HepG2 (cell line): ENCODE measurements around the gene APC2. TPM values are rescaled to one million over a fixed set of nuclear protein-coding genes. Genes with fewer than 3 reads are reported as not detected.

Experiments
- ATAC-seq: fragments of 200-7000 bp; cut with Tn5 transposase; 3 replicates; pipeline ENCODE4 v1.9.1; 2020; ENCODE audit warnings: mild to moderate bottlenecking, moderate library complexity
- BruUV-seq: library from RNA; stranded (reverse); fragments of 400-500 nt; replicated peaks from 2 replicates; lab custom pipeline; 2021; lab: Mats Ljungman, UMichigan
- CTCF ChIA-PET: fragments of 300-600 bp; formaldehyde crosslinking; extraction: SDS; loops from one replicate; lab custom pipeline; 2021; ENCODE audit warnings: low total read pairs, inconsistent platforms, low intra/inter-chr PET ratio; lab: Yijun Ruan, JAX
- POLR2A ChIA-PET: fragments of 350-600 bp; sonication (Branson Sonifier 250); formaldehyde crosslinking; loops from one replicate; lab custom pipeline; 2020; ENCODE audit warnings: antibody characterized with exemption, inconsistent platforms; lab: Yijun Ruan, JAX
- DNase-seq: peaks from one replicate; pipeline ENCODE4 v3.0.0-alpha.2; 2015; ENCODE audit warnings: low spot score
- FAIRE-seq: peaks from 3 replicates; lab custom pipeline; 2011; peaks lifted over from hg19 to GRCh38; lab: Jason Lieb, UNC
- H2AFZ ChIP-seq: one replicate; pipeline ENCODE4 v1.6.1; 2011; ENCODE audit warnings: low read length, inconsistent platforms
- H3K27ac ChIP-seq: fragments of 300-600 bp; 3 replicates; pipeline ENCODE4 v1.8.0; 2011; ENCODE audit warnings: mixed run types, mild to moderate bottlenecking, mixed read lengths, low read length, inconsistent platforms; ENCODE audit not compliant: insufficient read depth; ENCODE audit errors: extremely low read length
- H3K27me3 ChIP-seq, 2 experiments: fragments of 200-600 bp in 1 of 2; 2 replicates in 1 of 2; 3 replicates in 1 of 2; pipeline versions ENCODE4 v1.6.0 to v1.8.0; 2011; ENCODE audit warnings: low read length in 2 of 2, mild to moderate bottlenecking in 2 of 2, moderate library complexity in 2 of 2, inconsistent platforms in 1 of 2; ENCODE audit not compliant: insufficient read depth in 2 of 2, control insufficient read depth in 1 of 2
- H3K36me3 ChIP-seq, 2 experiments: fragments of 200-600 bp in 1 of 2; replicated peaks in 1 of 2; 2 replicates in 1 of 2; 3 replicates in 1 of 2; pipeline versions ENCODE4 v1.5.1 to v1.8.0; 2011; ENCODE audit warnings: low read length in 2 of 2, inconsistent platforms in 1 of 2; ENCODE audit not compliant: insufficient read depth in 2 of 2, control insufficient read depth in 1 of 2
- H3K4me1 ChIP-seq: 2 replicates; pipeline ENCODE4 v1.5.1; 2012; ENCODE audit warnings: low read length, inconsistent platforms; ENCODE audit not compliant: insufficient read depth
- H3K4me2 ChIP-seq: 2 replicates; pipeline ENCODE4 v1.6.0; 2011; ENCODE audit warnings: low read depth, low read length, inconsistent platforms
- H3K4me3 ChIP-seq, 3 experiments: fragments of 200-600 bp in 1 of 3; sonication (generic), shearing (Covaris generic) in 1 of 3; replicated peaks in 1 of 3; 2 replicates each; pipeline ENCODE4 v1.5.1; 2011 to 2016; ENCODE audit warnings: low read length in 3 of 3, inconsistent platforms in 2 of 3, low read depth in 2 of 3, mild to moderate bottlenecking in 2 of 3, control low read depth in 1 of 3, mixed read lengths in 1 of 3; ENCODE audit not compliant: insufficient read depth in 1 of 3
- H3K79me2 ChIP-seq: one replicate; pipeline ENCODE4 v1.6.1; 2011; ENCODE audit warnings: low read length, inconsistent platforms; ENCODE audit not compliant: insufficient read depth
- H3K9ac ChIP-seq: 2 replicates; pipeline ENCODE4 v1.6.0; 2011; ENCODE audit warnings: mild to moderate bottlenecking, low read depth, low read length, inconsistent platforms; ENCODE audit not compliant: insufficient read depth
- H3K9me3 ChIP-seq: 2 replicates; pipeline ENCODE4 v1.5.1; 2012; ENCODE audit warnings: mild to moderate bottlenecking, low read length
- H4K20me1 ChIP-seq: 2 replicates; pipeline ENCODE4 v1.6.0; 2011; ENCODE audit warnings: inconsistent platforms, mild to moderate bottlenecking, low read length, moderate library complexity; ENCODE audit not compliant: insufficient read depth
- AGO2 ChIP-seq: fragments of 200-400 bp; formaldehyde crosslinking; optimal IDR thresholded peaks from 2 replicates; pipeline ENCODE3; 2017; ENCODE audit warnings: mild to moderate bottlenecking, low read depth, low read length, moderate library complexity
- DNMT3B ChIP-seq: conservative IDR thresholded peaks from 2 replicates; pipeline ENCODE4 v1.6.1; 2016; ENCODE audit warnings: missing biosample characterization, control low read depth
- HNRNPL ChIP-seq: fragments of 200-400 bp; formaldehyde crosslinking; IDR thresholded peaks from 2 replicates; pipeline ENCODE4 v1.6.1; 2017; ENCODE audit warnings: mild to moderate bottlenecking, low read depth, low read length
- MIXL1 ChIP-seq: IDR thresholded peaks from 2 replicates; pipeline ENCODE4 v1.6.1; 2016
- RBFOX2 ChIP-seq: fragments of 200-400 bp; formaldehyde crosslinking; IDR thresholded peaks from 2 replicates; pipeline ENCODE4 v1.6.1; 2017; ENCODE audit warnings: low read depth, mild to moderate bottlenecking, low read length
- ZBTB40 ChIP-seq, 2 experiments: fragments of 450-650 bp in 1 of 2; sonication (generic) in 1 of 2; formaldehyde crosslinking in 1 of 2; IDR thresholded peaks; 2 replicates each; pipeline versions ENCODE4 v1.6.1 to v1.8.0; 2016 to 2022; ENCODE audit warnings: antibody characterized with exemption in 1 of 2, mild to moderate bottlenecking in 1 of 2, missing genetic modification reagents in 1 of 2
- ZNF24 ChIP-seq: fragments of 450-650 bp; IDR thresholded peaks from 2 replicates; pipeline ENCODE4 v1.6.1; 2017; ENCODE audit warnings: antibody characterized with exemption, mild to moderate bottlenecking
- ZNF556 ChIP-seq: sonication (generic); formaldehyde crosslinking; IDR thresholded peaks from 2 replicates; pipeline ENCODE4 v1.4.0; 2020; ENCODE audit warnings: mild to moderate bottlenecking, missing genetic modification reagents, borderline replicate concordance
- WGBS: methylation state at CpG from one replicate; pipeline ENCODE4 v1.1.6; 2017; ENCODE audit warnings: low lambda C conversion rate; 5-methylcytosine and 5-hydroxymethylcytosine counted together
- in situ Hi-C: cut with HindIII; loops from 2 replicates; pipeline ENCODE4 v1.10.0; 2017; ENCODE audit warnings: low pct_unique_long_range_greater_than_20kb; ENCODE audit not compliant: extremely low pct_ligation_motif_present
- intact Hi-C: fragments of 100-400 bp; cut with micrococcal nuclease; formaldehyde crosslinking; loops from one replicate; pipeline ENCODE4 v1.10.0; 2022; ENCODE audit not compliant: unreplicated experiment
- polyA plus RNA-seq, 8 experiments: library from polyadenylated mRNA; depleted of rRNA in 3 of 8; stranded (reverse) in 7 of 8; unstranded in 1 of 8; fragments of >200 nt; fragmentation: Illumina TruSeq in 4 of 8; extraction: Trizol in 4 of 8; gene quantifications; 2 replicates each; pipeline versions ENCODE4 v1.2.1 to v1.2.3, GENCODE V29; 2011 to 2016; ENCODE audit warnings: low read depth in 4 of 8, missing spikeins in 1 of 8, mixed read lengths in 1 of 8; ENCODE audit not compliant: insufficient read depth in 1 of 8
- total RNA-seq, 5 experiments: library from RNA; depleted of rRNA; stranded (reverse); fragments of >200 nt; fragmentation: Illumina TruSeq; extraction: Trizol; gene quantifications; 2 replicates each; pipeline ENCODE4 v1.2.3, GENCODE V29; 2016; ENCODE audit warnings: low read depth in 1 of 5

The APC2 gene
- total and polyA plus RNA-seq, 2 of the 13 experiments (the other 11 are each of a cell fraction or from before 2014, with no cell fraction given) = 0.08 to 0.22 TPM

DNA sequence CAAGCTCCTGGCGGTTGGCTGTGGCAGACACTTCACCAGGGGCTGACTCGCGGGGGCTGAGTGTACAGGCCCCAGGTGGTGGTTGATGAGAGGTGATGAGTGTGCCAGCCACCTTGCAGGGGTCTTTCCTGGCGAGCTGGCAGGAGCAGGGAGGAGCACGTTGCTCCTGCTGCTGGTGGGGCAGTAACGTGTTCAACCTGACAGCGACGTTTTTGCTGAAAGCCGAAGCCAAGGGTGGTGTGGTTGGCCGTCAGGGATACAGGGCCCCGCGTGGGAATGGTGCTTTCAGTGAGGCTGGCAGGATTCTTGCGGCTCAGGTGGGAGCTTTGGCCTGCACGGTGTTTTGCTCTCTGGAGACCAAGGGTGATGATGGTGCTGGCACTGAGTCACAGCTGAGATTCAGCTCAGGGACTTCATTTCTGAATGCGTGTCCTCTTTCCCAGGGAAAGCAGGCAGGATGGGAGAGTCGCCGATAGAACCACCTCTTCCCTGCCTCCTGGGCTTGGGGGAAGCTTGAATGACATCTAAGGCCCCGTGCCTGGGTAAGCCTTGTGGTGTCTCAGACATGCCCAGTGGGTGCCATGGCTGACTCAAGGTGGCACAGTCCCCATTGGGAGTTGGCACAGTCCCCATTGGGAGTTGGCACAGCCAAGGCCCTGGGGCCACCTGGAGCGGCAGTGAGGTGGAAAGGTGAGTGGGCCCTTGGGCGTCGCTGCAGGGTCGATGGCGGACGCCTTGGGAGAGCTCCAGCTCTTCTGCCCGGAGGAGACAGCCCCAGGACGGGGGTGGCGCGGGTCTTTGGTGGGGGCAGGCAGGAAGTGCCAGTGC is 33.7 kb upstream of the APC2 start (continued):
- TF ChIP-seq AGO2 = peak; percentile 11
- peak; percentile 46; the same call in 1 of the 2 replicates for TF ChIP-seq RBFOX2
- TF ChIP-seq ZNF24 = no peak
- 0 out of 2 replicates have a peak, but pooled peaks have one; percentile 54 for TF ChIP-seq HNRNPL
- TF ChIP-seq DNMT3B = no peak
- TF ChIP-seq, all 625 proteins: peak for 8

- H3K9me3 ChIP-seq = no peaks in the 10 kb centered on the region
- H2AFZ ChIP-seq = no peak overlapping the region
- BruUV-seq = no TSS peak
- H4K20me1 ChIP-seq = peaks cover 67% of the 10 kb centered on the region
- H3K27me3 ChIP-seq = no peaks in the 10 kb centered on the region
- no peak for ATAC-seq
- TF ChIP-seq ZNF556 = no peak
- TF ChIP-seq ZBTB40 (IDR thresholded peaks at IDR 0.05) = no peak
- TF ChIP-seq ZBTB40 (CRISPR knock-in tag; IDR thresholded peaks at IDR 0.05) = no peak
- TF ChIP-seq MIXL1 = no peak
- ChIA-PET CTCF (no interaction called here), POLR2A (interaction anchor here (2.1 kb wide), 1 partner anchor 148 kb away, joined by 7 read pairs; the partner anchor contains the start of gene CIRBP)
- DNase-seq = no peak
- H3K36me3 ChIP-seq = peaks cover 23 to 58% of the 10 kb centered on the region in 2 experiments
- 98% methylated on average over 21 of the region's 21 CpGs for WGBS
- H3K79me2 ChIP-seq = peaks cover 76% of the 10 kb centered on the region
- in situ Hi-C loops = no loop called here
- no peak overlapping the region for H3K4me2 ChIP-seq
- no peak overlapping the region for H3K9ac ChIP-seq
- FAIRE-seq = no peak
- H3K27ac ChIP-seq = peak overlapping the region; percentile 17
- no peak overlapping the region for H3K4me3 ChIP-seq
- H3K4me1 ChIP-seq = peaks cover 57% of the 10 kb centered on the region
- intact Hi-C loops = no loop called here
These were observed 32.8 kb upstream of the APC2 start for GRCh38 chr19:1417145-1417544.
